A673 (cell line): ENCODE measurements around the gene CFAP92. TPM values are rescaled to one million over a fixed set of nuclear protein-coding genes. Genes with fewer than 3 reads are reported as not detected.

Experiments
- BruUV-seq: library from RNA; stranded (reverse); fragments of 400-500 nt; replicated peaks from 2 replicates; lab custom pipeline; 2021; lab: Mats Ljungman, UMichigan
- CTCF ChIA-PET: fragments of 300-600 bp; sonication (Branson Sonifier 250); formaldehyde crosslinking; loops from one replicate; lab custom pipeline; 2022; ENCODE audit warnings: antibody characterized with exemption; lab: Charles Lee
- POLR2A ChIA-PET: fragments of 300-600 bp; sonication (Branson Sonifier 250); formaldehyde crosslinking; loops from one replicate; lab custom pipeline; 2022; ENCODE audit warnings: antibody characterized with exemption; ENCODE audit not compliant: low non-redundant PET; lab: Charles Lee
- DNase-seq: peaks from one replicate; pipeline ENCODE4 v3.0.0-alpha.2; 2015; ENCODE audit warnings: low spot score
- H3K27ac ChIP-seq: fragments of 200-600 bp; sonication (generic); 2 replicates; pipeline ENCODE4 v1.5.1; 2016; ENCODE audit warnings: mixed run types, low read depth, mild to moderate bottlenecking, mixed read lengths, antibody characterized with exemption, low read length; ENCODE audit not compliant: poor library complexity, severe bottlenecking
- H3K27me3 ChIP-seq: fragments of 200-600 bp; sonication (generic); replicated peaks from 2 replicates; pipeline ENCODE4 v1.6.1; 2017; ENCODE audit warnings: mixed run types, low read depth, mild to moderate bottlenecking, mixed read lengths, antibody characterized with exemption, low read length; ENCODE audit not compliant: insufficient read depth, poor library complexity
- H3K36me3 ChIP-seq: fragments of 200-600 bp; sonication (generic); 2 replicates; pipeline ENCODE4 v1.6.1; 2016; ENCODE audit warnings: mixed run types, mild to moderate bottlenecking, mixed read lengths, antibody characterized with exemption, low read length; ENCODE audit not compliant: insufficient read depth, poor library complexity, severe bottlenecking
- H3K4me1 ChIP-seq: fragments of 200-600 bp; sonication (generic); 2 replicates; pipeline ENCODE4 v1.6.1; 2017; ENCODE audit warnings: mixed run types, mild to moderate bottlenecking, mixed read lengths, antibody characterized with exemption, low read length; ENCODE audit not compliant: insufficient read depth, poor library complexity, severe bottlenecking
- H3K4me3 ChIP-seq: fragments of 200-600 bp; sonication (generic); 2 replicates; pipeline ENCODE4 v1.5.1; 2016; ENCODE audit warnings: low read depth, mixed run types, mild to moderate bottlenecking, mixed read lengths, low read length; ENCODE audit not compliant: poor library complexity, severe bottlenecking
- H3K9me3 ChIP-seq: fragments of 200-600 bp; sonication (generic); 2 replicates; pipeline ENCODE4 v1.6.1; 2016; ENCODE audit warnings: mixed run types, low read depth, mild to moderate bottlenecking, mixed read lengths, antibody characterized with exemption, low read length; ENCODE audit not compliant: poor library complexity, severe bottlenecking
- CTCF ChIP-seq: fragments of 300-800, 200-600 bp; sonication (generic); conservative IDR thresholded peaks from 2 replicates; pipeline ENCODE4 v1.5.1; 2017; ENCODE audit warnings: low read depth, mild to moderate bottlenecking, antibody characterized with exemption, low read length, moderate library complexity, mixed read lengths
- EZH2 ChIP-seq: fragments of 200-600 bp; sonication (generic); IDR thresholded peaks from 2 replicates; pipeline ENCODE4 v1.6.1; 2017; ENCODE audit warnings: borderline replicate concordance, low read depth, mild to moderate bottlenecking, mixed read lengths, antibody characterized with exemption, low read length; ENCODE audit not compliant: poor library complexity, severe bottlenecking
- intact Hi-C: fragments of 100-400 bp; cut with micrococcal nuclease; formaldehyde crosslinking; loops from one replicate; pipeline ENCODE4 v1.10.0; 2022; ENCODE audit not compliant: unreplicated experiment
- total RNA-seq: library from RNA; stranded (reverse); gene quantifications from 2 replicates; pipeline ENCODE4 v1.2.3, GENCODE V29; 2021

The CFAP92 gene
- total RNA-seq, 1 experiment from 2014 or later = not detected

GRCh38 chr3:128875556-128876120, 118.2 kb downstream of the CFAP92 start:
- Histone ChIP-seq H3K4me3 (no peak overlapping the region), H3K36me3 (no peaks in the 10 kb centered on the region), H3K27ac (no peak overlapping the region), H3K27me3 (no peaks in the 10 kb centered on the region), H3K4me1 (peaks cover 7% of the 10 kb centered on the region), H3K9me3 (no peaks in the 10 kb centered on the region)
- ChIA-PET CTCF (no interaction called here), POLR2A (no interaction called here)
- TF ChIP-seq CTCF (peak; percentile 50), EZH2 (no peak)
- DNase-seq = peak; percentile 35
- intact Hi-C loops = no loop called here
- no TSS peak for BruUV-seq

- no peak for DNase-seq
- TF ChIP-seq EZH2 (no peak), CTCF (no peak)
- no peak overlapping the region for H3K27ac ChIP-seq
- POLR2A ChIA-PET = no interaction called here
- no peak overlapping the region for H3K4me3 ChIP-seq
- H3K27me3 ChIP-seq = no peaks in the 10 kb centered on the region
- no peaks in the 10 kb centered on the region for H3K4me1 ChIP-seq
- intact Hi-C loops = no loop called here
- no peaks in the 10 kb centered on the region for H3K9me3 ChIP-seq
- H3K36me3 ChIP-seq = no peaks in the 10 kb centered on the region
- CTCF ChIA-PET = no interaction called here
- no TSS peak for BruUV-seq
Observed at GRCh38 chr3:128874481-128875180, 119.2 kb downstream of the CFAP92 start.

GRCh38 chr3:128873244-128874022, 120.4 kb downstream of the CFAP92 start:
- ChIA-PET POLR2A (no interaction called here), CTCF (no interaction called here)
- Histone ChIP-seq H3K4me3 (no peak overlapping the region), H3K36me3 (no peaks in the 10 kb centered on the region), H3K9me3 (no peaks in the 10 kb centered on the region), H3K4me1 (no peaks in the 10 kb centered on the region), H3K27ac (no peak overlapping the region), H3K27me3 (no peaks in the 10 kb centered on the region)
- no TSS peak for BruUV-seq
- no peak for TF ChIP-seq EZH2
- TF ChIP-seq CTCF = no peak
- DNase-seq = no peak
- intact Hi-C loops = no loop called here
